HG03175 (cell line): Measurements from ENCODE around the gene CALD1.

Experiments used
- ATAC-seq: cut with Tn5 transposase; IDR thresholded peaks from one replicate; pipeline ENCODE4 v1.9.1; 2021; ENCODE audit warnings: mild to moderate bottlenecking, moderate library complexity; ENCODE audit not compliant: unreplicated experiment

Gene CALD1

DNA sequence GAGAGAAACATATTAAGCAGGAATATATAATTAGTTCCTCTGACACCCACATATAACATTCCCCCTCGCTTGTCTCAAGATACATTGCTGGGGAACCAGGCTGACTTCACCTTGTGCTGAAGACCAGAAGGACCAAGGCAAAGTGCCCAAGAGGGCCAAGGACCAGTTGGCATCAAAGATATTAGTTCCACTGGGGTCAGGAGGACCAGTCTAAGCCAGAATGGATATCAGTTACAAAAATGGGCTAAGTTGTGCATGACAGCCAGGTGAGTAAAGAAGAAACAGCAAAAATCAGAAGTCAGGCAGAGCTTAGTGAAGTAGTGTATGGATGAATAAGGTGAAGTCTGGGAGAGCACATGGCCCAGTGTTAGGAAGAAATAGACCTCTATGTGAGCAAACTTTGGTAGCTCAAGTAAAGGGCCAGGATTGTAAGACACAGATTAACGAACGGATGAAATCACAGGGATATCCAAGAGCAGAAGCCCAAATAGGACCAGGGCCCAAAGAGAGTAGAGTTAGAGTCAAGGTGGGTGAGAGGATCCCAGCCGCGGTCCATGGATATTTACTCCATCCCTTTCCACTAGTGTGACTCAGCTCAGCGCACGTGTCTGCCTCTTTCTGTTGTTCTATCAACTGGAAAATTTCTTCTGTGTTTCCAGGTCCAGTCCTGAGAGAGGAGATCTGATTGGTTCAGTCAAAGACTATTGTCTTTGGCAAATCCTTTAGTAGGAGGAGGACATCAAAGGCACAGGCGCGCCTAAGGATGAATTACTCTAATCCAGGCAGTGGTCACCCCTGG, 5.0 kb downstream of the CALD1 start:
- ATAC-seq = no peak

GRCh38 chr7:134785842-134786241, 6.4 kb downstream of the CALD1 start:
- no peak for ATAC-seq

DNA sequence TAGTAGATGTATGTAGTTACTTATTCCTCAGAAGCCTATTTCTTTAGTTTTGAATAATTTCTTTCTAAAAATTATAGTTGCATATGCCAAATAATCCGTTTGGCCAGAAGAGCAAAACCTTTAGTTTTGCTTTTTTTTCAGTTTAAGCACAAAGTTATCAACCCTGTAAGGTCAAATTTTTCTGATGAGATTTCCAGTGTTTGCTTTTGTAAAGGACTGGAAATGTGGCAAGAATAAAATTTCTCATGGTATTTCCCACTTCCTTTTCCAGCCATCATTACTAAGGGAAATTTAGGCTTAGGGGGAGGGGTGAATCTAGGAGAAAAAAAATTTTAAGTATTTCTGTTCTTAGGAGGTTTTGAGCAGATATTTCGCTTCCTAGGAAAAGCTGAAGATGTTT, 7.6 kb downstream of the CALD1 start:
- ATAC-seq = no peak

- no peak for ATAC-seq
Observed at GRCh38 chr7:134787720-134788119, 8.3 kb downstream of the CALD1 start.

DNA sequence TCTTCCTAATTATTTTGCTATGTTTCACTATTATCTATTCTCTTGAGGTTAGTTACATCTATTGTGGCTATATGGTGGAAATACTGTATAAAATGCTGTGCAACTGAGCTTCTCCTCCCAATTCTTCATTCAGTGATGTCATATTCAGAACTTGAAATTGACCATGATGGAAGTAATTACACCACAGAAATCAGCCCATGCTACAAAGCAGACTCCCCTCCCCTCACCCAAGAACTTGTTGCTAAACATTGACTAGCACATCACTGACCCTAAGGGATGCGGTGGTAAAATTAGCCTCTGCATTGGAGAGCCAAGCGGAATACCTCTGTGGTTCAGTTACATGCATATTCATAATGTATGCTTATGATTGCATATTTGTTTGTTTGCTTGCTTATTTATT, 8.8 kb downstream of the CALD1 start:
- ATAC-seq = no peak

DNA sequence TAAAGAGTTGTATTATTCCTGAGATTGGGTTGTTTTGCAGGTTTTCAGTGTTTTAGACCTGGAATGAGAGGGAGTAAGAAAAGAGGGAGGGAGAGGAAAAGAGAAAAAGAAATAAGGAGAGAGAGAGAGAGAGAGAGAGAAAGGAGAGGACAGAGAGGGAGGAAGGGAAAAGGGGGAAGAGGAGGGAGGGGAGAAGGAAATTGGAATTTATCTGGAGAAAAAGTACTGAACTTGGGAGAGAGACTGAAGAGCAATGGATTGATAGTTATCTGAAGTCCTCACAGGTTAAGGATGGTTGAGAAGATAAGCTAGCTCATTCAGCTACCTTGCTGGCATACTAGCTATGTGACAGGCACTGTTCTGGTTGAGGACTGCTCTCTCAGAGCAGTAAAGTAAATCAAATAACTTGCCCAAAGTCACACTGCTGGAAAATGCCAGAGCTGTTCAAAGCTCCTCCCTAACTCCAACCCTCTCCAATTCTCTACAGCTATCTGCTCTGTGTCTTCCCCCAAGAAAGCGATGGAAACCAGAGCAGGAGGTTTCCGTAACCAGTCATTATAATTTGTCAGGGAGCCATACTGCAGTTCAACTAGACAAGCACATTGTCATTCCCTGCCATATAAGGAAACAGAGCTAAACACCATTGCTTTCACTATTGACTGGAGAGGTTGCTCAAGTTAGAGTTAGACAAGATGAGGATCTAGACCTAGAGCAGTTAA, 10.7 kb downstream of the CALD1 start:
- no peak for ATAC-seq

GRCh38 chr7:134792968-134793367, 13.5 kb downstream of the CALD1 start:
- no peak for ATAC-seq

DNA sequence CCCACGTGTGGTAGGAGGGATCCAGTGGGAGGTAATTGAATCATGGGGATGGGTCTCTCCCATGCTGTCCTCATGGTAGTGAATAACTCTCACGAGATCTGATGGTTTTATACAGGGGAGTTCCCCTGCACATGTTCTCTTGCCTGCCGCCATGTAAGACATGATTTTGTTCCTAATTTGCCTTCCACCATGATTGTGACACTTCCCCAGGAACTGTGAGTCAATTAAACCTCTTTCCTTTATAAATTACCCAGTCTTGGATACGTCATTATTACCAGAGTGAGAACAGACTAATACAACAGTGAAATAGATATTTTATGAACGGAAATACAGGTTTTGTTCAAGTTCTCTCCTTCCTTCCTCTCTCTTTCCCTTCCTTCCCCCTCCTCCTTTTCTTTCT, 15.8 kb downstream of the CALD1 start:
- no peak for ATAC-seq

GRCh38 chr7:134798155-134798554, 18.7 kb downstream of the CALD1 start:
- ATAC-seq = no peak

DNA sequence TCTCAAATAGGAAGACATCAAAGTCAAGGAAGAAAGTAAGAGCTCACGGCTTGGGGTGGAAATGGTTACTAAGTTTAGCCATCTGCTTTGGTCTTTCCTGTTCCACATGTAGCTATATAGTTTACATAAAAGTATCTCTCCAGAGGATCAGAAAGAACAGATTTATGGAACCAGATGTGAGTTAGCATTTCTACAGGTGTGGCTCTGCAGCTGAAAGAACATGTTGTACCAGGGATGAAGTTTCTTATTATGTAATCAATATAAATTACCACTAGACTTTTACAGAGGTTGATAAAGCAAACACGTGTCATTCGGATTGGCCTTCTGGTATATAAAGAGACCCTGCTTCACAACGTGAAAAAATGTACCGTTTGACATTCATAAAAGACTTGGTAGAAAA, 19.9 kb downstream of the CALD1 start:
- no peak for ATAC-seq

DNA sequence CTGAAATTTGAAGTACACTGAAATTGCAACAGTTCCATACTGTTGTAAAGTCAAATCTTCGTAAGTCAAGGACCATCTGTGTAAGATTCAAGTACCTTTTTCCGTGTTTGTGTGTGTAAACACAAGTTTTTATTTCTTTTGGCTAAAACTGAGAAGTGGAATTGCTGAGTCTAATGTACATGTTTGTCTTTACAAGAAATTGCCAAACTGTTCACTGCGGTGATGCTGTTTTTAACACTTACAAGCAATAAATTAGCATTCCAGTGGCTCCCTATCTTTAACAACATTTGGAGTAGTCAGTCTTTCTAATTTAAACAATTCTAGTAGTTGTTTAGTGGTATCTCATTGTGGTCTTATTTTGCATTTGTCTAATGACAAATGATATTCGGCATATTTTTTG, 23.3 kb downstream of the CALD1 start:
- ATAC-seq = no peak

GRCh38 chr7:134804351-134804750, 24.9 kb downstream of the CALD1 start:
- no peak for ATAC-seq

- no peak for ATAC-seq
Observed at GRCh38 chr7:134804854-134805253, 25.4 kb downstream of the CALD1 start.

DNA sequence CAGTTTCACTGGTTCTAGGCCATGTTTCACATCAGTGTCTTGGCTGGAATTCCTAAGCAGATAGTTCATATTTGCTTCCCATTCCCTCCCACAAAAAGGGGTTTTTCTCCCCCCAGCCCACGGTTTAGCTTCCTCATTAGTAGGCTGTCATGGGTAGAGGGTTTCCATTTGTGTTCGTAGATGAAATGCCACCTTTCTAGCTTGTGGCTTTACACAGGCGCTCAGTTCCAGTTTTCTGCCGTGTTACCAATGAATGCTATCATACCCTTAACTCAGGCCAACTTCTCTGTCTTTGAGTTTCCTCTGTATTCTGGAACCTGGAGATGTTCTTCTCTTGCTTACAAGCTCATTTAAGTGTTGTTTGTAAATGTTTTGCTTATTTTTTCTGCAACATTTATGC, 26.8 kb downstream of the CALD1 start:
- ATAC-seq = no peak

GRCh38 chr7:134809616-134810015, 30.2 kb downstream of the CALD1 start:
- ATAC-seq = no peak

DNA sequence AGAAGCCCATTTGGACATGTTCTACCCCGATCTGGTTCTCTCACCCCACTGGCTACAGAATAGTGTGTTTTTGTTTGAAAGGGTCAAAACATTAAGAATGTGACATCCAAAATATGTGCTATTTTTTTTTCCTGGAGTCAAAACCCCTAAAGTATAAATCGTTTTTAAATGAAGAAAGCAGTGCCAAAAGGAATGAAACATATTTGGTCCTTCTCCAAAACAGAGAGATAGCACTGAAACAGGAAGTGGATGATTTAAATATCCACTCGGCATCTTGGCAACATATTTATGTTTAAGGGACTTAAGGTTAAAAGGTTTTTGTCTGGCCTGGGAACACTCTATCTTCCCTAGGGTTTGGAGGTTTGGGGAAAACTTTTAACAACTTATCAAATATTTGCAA, 32.3 kb downstream of the CALD1 start:
- no peak for ATAC-seq

DNA sequence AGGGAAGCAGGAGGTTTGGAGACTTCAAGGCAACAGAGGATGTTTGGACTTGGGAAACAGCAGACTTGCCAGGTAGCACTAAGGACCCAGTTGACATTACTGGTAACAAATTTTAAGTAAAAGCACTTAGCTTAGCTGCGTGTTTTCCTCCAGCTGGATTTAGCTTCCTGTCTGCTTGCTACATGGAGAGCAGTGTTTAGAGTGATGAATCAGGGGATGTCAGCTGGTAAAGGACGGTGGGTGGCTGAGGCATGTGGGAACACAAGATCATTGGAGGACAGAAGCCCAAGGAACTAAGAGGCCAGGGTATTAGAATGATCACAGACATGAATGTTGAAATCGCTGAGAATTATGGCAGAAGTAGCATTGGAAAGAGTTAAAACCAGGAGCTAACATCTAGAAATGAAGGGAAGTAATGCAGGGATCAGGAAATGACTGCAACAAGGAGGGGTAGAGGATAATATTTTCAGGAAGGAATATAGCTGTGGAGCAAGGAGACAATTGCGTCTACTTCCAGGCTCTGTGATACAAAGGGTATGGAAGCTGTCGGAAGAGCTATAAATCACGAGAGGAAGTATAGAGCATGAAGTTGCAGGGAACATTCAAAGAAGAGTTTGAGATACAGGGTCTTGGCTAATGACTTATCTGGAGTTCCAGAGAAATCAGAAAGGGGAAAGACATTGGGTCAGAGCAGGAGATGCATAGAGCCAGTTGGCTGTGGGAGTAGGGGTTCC, 34.4 kb downstream of the CALD1 start:
- no peak for ATAC-seq

- no peak for ATAC-seq
Observed at GRCh38 chr7:134814730-134815364, 35.4 kb downstream of the CALD1 start.

- no peak for ATAC-seq
Observed at GRCh38 chr7:134818613-134819345, 39.3 kb downstream of the CALD1 start.

- no peak for ATAC-seq
Observed at GRCh38 chr7:134819401-134819800, 40.0 kb downstream of the CALD1 start.

DNA sequence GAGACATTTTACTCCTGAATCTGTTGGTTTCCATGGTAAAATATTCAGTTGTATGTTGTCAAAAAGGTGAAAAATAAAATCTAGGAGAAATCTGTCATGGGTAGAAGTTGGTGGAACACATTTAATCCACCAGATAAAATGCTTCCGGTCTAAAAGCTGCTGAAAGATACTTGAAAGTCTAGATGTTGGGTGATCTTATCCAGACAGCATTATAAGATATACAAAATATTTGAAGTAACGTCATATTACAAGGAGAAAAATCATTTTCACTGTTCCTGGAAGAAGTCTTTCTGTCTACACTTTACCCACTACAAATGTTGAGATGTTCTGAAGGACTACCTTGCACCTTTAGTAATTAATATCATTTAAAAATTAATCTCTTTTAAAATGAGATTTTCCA, 40.9 kb downstream of the CALD1 start:
- no peak for ATAC-seq
